GM18517 (cell line): ENCODE results near the gene RHO.
"Not testable (repeated sequence)": the region's sequence is repeated elsewhere in the genome, so short reads cannot be mapped to it uniquely, and the experiment has no call there.

ENCODE experiments used
- ATAC-seq: cut with Tn5 transposase; IDR thresholded peaks from one replicate; pipeline ENCODE4 v1.9.1; 2021; ENCODE audit warnings: mild to moderate bottlenecking, moderate library complexity; ENCODE audit not compliant: unreplicated experiment

RHO gene

DNA sequence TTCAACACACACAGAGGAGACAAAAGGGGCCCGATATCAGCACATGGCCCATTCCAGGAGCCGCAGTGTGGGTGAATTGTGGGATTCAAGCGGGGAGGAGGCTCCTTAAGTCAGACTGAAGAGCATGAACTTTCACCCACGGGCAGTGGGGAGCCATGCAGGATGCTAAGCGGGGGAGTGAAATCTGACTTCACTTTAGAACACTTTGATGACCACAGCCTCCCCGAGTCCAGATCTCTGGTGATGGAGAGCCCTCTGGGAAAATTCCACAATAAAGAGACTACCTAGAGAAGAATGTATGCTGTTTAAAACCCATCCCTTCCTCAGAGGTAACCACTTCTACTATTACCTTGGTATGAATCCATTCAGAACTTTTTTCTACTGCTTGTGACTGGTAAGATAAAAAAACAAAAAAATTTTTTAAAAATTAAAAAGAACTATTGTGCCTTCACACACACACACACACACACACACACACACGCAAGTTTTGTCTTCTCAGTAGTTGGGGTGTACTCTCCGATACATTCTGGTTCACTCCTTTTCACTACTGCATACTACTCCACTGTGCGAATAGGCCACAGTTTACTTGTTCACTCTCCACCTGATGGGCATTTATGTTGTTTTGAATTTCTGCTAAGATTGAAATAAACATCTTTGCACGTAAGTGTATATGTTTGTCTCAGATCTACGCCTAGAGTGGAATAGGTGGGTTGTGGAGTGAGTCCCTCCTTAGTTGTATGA lies 12.5 kb downstream of the RHO start:
- no peak for ATAC-seq

DNA sequence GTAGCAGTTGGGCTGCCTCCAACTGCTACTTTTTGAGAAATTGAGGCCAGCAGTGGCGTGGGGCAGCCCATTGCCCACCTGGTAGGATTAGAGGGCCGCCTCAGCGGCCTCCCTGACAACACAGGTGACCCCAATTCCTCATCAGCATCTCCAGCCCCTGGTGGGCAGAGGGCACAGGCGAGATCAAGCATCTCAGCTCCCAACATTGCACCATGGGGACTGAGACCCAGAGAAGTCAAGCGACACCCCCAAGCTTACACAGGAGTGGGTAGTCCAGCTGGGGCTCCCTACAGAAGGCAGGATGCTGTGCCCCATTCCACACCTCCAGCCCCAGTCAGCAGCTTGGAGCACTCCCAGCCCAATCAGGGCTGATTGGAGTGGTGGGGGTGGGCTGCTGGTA lies 14.3 kb downstream of the RHO start:
- no peak for ATAC-seq

DNA sequence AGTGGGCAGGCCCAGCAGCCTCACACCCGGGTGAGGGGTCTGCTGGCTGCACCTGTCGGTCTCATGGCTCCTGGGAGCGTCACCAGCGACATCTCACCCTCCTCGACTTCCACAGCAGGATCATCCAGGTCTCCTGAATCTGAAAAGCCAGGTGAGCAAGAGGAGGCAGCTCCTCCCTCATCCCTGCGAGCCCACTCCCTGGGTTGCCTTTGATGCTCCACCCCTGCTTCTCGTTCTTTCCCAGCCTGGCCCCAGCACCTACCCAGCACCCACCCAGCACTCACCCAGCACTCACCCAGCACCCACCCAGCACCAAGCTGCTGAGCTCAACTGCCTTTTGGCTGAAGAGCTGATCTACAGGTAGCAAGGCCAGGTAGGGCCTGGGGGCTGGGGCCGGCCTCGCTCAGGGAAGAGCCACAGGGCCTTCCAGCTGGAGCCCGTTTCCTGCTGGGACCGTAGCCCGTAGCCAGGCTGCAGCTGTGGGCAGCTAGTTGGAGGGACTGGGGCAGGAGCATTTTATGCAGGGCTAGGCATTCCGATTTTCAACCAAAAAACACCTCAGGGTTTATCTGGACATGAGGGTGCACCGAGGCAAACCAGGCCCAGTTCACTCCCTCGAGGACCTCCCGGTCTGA lies 14.8 kb downstream of the RHO start, which contains the start of gene H1-8:
Gene H1-8, plus strand, starts transcription at position 20 of the 635 bp plus-strand sequence. Its CDS starts 44 bp downstream, at position 64.
- ATAC-seq, result no peak

DNA sequence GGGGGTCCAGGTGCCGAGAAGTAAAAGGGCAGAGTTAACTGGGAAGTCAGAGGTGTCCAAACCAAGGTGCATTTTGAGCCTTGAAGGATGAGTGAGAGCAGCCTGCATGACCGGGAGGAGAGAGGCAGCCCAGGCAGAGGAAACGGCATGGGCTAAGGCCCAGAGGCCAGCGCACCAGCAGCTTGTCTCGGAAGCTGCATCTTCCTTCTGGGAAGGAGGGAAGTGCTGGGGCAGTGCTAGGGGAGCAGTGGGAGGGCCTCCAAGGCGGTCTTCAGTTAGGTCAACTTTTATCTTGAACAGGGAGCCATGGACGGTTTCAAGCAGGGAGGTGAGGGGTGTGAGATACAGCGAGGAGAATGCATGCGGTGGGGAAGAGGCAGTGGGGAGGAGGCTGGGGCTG lies 15.6 kb downstream of the RHO start:
- ATAC-seq, result no peak

DNA sequence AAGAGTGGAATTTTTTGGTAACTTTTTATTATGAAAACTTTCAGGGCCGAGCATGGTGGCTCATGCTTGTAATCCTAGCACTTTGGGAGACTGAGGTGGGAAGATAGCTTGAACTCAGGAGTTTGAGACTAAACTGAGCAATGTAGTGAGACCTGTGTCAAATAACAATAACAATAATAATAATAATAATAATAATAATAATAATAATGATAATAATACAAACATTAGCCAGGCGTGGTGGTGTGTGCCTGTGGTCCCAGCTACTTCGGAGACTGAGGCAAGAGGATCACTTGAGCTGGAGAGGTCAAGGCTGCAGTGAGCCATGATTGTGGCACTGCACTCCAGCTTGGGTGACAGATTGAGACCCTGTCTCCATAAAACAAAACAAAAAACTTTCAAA lies 17.5 kb downstream of the RHO start:
- ATAC-seq, result not testable (repeated sequence)

DNA sequence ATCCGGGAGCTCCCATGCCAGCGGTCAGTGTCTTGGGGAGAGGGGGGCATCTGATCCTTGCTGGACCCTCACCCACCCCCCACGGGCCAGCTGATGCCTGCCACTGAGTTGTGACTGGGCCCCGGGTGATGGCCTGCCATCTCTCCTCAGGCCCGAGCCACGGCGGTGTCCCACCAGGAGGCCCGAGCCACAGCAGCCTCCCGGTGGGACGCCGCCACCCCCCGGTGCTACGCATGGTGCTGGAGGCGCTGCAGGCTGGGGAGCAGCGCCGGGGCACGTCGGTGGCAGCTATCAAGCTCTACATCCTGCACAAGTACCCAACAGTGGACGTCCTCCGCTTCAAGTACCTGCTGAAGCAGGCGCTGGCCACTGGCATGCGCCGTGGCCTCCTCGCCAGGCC lies 18.8 kb downstream of the RHO start:
- ATAC-seq, result no peak

DNA sequence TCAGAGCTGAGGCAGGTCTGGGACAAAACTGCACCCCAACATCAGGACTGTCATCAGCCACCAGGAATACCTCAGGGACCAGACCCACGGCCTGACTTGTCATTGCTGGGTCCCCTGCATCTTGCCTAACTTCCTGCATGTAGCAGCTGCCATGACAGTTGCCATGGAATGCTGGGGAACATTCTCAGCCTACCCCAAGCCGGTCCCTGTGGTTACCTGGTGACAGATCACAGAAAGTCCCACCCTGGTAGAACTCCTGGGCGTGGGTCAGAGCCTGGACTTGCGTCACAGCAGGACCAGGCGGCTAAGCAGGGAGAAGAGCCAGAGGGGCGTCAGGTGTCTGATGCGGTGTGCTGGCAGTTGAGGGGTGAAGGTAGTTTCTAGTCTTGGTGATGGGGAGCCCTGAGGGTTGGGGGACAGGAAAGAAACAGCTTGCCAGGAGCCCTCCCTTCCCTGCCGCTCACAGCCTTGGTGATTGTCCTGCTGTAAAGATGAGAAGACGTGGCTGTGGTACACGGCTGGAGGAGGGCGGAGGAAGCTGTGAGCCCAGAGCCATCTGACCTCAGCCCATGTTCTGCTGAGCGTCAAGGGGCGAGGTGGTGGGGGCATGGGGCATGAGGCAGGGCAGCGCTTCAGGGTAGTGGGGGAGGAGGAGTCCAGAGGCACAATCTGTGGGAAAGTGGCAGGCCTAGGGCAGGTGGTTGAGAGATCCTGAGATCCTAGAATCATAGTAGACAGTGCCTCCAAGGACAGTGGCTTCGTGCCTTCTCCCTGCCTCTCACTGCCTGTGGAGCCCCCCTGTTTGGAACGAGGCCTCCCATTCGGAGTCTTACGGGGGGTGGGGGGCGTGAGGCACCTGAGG lies 19.9 kb downstream of the RHO start:
- no peak for ATAC-seq

DNA sequence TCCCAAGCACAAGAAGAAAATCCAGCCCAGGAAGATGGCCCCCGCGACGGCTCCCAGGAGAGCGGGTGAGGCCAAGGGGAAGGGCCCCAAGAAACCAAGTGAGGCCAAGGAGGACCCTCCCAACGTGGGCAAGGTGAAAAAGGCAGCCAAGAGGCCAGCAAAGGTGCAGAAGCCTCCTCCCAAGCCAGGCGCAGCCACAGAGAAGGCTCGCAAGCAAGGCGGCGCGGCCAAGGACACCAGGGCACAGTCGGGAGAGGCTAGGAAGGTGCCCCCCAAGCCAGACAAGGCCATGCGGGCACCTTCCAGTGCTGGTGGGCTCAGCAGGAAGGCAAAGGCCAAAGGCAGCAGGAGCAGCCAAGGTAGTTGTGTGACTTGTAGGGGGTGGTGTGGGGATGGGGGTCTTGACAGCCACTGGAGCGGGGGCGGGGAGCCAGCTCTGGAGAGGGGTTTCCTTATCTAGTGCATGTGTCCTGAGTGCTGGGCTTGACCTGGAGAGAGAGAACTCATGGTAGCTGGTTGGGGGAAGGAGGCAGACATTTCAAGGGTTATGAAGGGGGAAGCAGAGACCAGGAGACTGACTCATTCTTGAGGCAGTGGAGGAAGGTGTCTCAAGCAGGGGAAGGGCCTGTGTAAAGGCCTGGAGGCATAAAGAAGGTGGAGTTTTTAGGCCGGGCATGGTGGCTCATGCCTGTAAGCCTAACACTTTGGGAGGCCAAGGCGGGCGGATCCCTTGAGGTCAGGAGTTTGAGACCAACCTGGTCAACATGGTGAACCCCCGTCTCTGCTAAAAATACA lies 20.8 kb downstream of the RHO start:
- ATAC-seq, result no peak

DNA sequence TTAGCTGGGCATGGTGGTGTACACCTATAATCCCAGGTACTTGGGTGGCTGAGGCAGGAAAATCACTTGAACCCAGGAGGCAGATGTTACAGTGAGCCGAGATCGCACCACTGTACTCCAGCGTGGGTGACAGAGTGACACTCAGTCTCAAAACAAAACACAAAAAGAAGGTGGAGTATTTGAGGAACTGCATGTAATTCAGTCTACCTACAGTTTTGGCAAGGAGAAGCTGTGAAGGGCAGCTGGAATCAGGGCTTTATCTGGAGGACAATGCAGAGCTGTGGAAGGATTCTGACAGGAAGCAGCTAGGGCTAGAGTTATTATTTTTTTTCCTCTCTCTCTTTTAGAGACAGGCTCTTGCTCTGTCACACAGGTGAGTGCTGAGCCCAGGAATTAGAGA lies 21.4 kb downstream of the RHO start:
- no peak for ATAC-seq

DNA sequence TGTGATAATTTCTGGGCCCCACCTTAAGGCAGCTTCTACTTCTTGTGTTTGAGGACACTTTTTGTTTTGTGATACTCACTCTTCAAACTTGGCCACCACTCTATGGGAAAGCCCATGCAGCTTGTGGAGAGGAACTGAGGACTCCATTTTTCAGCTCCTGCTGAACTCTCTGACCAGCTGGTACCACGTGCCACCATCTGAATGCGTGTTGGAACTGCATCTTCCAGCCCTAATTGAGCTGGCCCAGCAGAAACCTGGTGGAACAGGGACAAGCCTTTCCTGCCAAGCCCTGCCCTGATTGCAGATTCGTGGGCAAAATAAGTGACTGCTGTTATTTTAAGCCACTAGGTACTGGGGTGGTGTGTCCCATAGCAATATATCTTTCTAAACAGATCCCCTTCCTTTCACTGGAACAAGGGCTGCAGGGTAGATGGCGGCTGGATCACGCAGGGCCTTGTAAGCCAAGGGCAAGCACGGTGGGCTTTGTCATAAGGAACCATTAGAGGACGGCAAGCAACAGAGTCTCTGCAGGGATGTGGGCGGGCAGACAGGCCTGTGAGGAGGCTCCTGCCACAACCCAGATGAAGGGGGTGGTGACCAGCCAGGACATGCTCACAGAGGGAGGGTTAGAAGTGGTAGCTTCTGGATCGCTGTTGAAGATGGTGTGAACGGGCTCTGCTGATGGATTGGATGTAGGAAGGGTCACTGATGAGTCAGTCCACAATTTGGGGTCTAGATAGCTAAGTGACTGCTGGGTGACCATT lies 24.0 kb downstream of the RHO start:
- no peak for ATAC-seq

DNA sequence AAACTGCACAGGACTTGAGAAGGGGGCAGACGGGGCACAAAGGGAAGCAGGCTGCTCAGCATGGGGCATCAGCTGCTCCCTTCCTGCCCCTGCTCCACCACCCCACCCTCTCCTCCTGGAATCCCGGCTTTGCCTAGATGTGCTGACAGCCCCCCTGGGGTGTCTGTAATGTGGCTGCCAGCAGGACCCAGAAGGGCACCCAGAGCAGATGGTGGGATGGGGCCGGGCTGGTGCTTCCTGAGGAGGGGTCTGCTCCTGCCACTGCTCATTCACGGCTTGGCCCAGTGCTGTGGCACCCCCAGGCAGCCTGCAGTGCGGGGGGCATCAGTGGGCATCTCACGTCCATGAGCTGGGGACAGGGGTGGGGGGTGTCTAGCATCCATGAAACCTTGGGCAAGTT lies 24.7 kb downstream of the RHO start:
- ATAC-seq, result no peak

DNA sequence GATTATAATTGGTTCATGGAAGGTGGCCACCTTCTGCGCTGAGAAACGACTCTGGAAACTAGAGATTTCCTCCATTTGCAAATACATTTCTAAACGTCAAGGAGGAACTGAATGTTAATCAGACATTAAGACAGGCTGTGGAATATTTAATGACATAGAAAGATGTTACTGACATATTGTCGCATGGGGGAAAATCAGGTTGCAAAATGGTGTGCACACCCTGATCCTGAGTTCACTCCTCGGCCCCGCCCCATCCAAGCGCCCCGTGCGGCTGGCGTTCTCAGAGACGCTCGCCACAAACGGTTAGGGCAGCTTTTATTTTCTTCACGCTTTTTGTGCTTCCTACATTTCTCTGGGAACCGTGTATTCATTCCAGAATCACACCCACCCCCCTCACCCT lies 25.3 kb downstream of the RHO start:
- no peak for ATAC-seq

DNA sequence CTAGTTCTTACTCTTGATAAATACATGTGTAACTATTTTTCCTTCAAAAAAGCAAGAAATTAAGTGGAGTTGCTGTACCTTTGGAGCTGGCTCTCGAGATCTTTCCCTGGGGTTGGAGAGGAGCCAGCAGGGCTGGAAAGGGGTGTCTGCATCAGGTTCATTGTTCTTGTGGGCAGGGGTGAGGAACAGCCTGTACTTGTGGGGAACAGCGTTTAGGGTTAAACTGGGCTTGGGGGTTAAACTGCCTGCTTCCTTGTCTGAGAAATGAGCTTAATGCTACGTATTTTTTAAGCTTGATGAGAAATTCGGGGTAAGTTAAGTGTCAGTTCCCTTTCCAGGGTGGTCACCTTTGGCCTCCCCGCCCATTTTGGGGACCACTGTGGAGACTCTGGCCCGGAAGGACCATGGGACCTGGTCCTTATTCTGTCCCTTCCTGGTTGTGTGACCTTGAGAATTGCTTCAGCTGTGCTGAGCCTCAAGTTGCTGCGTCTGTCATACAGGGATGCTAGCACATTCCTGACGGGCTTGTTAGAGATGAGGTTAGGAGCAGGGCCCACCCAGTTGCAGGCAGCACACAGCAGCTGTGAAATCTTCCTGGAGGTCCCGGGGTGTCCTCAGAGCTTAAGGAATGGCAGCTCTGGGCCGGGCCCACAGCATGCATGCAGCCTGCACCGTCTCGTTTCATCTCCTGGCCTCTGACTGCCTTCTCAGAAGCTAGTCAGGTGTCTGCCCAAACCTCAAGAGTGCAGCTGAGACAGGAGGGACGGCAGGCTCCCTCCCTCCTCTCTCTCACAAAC lies 26.1 kb downstream of the RHO start:
- ATAC-seq, result no peak

DNA sequence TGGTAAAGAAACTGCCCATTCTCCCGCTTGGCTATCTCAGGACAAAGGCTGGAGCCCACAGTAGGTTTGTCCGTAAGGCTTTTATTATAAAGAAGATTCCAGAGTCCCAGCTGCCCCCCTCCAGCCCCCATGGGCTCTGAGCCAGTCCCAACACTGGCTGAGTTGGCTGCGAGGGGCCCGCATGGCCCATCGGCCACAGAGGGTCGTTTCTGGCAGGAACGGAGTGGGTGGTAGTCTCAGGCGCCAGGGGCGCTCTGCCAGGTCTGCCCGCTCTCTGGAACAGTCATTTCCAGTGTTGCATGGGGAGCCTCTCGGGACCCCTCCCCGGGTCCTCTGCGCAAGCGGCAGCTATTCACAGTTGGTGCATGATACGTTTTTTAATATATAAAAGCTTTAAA lies 26.7 kb downstream of the RHO start:
- ATAC-seq, result no peak

DNA sequence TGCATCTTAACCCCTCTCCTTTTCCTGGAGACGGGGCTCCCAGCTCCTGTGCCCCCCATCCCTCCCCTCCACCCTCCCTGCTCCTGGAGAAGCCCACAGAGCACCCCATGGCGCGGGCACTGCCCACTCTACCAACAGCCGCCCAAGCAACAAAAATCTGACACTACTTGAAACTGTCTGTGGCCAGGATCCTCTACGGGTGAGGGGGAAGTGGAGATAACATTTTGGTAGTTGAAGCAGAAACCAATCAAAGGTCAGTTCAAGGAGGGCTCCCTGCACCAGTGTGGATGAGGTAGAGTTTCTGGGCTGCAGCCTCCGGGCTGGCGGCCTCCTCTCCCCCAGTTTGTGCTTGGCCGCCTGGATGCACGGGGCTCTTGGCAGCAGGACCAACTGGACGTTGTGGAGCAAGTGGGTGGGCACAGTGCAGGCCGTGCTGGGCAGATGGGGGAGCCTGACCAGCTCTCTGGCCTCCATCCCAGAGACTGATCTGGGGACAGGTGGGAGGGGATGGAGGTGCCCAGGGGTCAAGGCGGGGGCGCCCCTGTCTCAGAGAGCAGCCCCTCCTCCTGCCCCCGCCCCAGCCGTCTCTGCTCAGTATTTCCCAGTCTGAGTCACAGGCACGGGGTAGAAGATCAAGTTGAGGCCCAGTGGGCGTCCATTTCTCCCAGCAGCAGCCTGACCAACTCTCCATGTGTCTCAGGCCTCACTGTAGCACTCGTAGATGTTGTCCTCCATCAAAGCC lies 27.3 kb downstream of the RHO start:
- no peak for ATAC-seq

DNA sequence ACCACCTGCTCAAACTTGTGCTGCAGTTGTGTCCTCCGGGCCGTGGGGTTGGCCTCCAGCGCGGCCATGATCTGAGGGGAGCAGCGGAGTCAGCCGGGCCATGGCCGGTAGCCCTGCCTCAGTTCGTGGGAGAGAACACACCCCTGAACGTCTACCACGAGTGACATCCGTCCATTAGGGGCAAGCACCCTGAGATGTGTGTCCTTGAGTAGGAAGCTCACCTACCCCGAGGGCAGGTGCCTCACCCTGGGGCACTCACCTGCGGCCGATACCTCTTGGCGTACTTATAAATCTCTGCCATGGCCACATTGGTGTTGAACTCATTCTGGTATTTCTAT lies 27.9 kb downstream of the RHO start:
- ATAC-seq, result no peak

DNA sequence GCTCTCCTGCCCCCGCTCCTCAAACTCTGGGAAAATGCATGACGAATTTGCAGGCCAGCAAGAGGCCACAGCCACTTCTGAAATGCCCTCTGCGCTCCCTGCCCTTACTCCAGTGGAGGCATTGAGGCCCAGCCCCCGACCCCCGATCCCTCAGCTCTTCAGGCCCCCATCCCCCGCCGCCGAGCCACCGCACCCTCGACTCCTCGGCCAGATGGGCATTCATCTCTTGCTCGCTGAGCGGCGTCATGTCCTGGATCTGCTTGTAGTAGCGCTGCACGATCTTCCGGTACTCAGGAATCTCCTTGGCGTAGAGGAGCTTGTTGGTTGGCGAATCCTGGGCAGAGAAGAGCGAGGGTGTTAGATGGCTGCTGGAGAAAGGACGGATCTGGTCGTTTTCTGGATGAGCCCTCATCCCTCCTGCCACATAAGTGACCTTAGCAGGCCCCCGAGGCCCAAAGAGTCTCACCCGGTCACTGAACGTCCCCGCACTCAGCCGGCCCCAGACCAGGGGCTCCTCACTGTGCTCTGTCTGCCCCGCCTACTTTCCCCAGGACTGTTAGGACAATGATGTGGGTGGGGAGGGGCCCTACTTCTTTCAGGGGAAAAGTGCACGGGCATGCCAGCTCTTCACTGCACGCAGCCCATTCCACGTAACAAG lies 28.6 kb downstream of the RHO start:
- no peak for ATAC-seq

DNA sequence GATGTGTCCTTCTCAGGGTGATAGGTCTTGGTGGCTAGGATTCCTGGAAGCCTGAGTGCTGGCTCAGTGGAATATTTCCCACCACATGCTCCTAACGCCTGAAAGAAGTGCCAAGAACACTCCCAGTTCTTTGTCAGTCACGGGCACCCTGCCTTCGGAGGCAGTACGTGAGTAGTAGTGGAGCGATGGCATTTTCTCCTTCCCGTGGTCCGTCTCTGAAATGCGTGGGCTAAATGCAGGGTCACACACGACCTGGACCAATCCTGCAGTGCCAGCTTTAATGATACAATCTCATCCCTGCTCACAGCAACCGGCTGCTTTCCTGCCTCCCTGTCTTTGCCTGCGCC lies 29.1 kb downstream of the RHO start:
- ATAC-seq, result no peak
